ENCODE results near the gene LMBRD2.
A peak's percentile ranks its signal among the peaks of the same experiment; 100 is the strongest.

Gene LMBRD2

DNA sequence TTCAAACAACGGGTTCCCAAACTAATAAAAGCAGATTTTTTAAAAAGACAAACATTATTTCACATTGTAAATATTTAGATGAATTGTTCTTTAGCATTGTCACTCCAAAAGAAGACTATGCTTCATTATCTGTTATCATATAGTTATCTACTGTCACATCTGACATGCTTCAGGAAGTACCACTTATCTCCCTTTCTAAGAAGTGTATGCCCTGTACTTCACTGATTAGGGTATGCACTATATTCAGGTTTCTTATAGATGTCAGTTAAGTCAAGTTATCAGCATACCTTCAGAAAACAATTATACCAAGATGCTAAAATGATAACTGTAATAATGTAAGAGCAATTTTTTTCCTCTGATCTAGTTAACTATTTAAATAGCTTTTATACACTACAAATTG, 40.4 kb downstream of the LMBRD2 start:
- TF ChIP-seq, protein P1, sequence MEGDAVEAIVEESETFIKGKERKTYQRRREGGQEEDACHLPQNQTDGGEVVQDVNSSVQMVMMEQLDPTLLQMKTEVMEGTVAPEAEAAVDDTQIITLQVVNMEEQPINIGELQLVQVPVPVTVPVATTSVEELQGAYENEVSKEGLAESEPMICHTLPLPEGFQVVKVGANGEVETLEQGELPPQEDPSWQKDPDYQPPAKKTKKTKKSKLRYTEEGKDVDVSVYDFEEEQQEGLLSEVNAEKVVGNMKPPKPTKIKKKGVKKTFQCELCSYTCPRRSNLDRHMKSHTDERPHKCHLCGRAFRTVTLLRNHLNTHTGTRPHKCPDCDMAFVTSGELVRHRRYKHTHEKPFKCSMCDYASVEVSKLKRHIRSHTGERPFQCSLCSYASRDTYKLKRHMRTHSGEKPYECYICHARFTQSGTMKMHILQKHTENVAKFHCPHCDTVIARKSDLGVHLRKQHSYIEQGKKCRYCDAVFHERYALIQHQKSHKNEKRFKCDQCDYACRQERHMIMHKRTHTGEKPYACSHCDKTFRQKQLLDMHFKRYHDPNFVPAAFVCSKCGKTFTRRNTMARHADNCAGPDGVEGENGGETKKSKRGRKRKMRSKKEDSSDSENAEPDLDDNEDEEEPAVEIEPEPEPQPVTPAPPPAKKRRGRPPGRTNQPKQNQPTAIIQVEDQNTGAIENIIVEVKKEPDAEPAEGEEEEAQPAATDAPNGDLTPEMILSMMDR (conservative IDR thresholded peaks at IDR 0.05; ENCODE audit: low read depth, low read length) = no peak
- DNase-seq (ENCODE audit: low read depth) = no peak
- H3K4me3 ChIP-seq (ENCODE audit: low read length) = no peak overlapping the region

DNA sequence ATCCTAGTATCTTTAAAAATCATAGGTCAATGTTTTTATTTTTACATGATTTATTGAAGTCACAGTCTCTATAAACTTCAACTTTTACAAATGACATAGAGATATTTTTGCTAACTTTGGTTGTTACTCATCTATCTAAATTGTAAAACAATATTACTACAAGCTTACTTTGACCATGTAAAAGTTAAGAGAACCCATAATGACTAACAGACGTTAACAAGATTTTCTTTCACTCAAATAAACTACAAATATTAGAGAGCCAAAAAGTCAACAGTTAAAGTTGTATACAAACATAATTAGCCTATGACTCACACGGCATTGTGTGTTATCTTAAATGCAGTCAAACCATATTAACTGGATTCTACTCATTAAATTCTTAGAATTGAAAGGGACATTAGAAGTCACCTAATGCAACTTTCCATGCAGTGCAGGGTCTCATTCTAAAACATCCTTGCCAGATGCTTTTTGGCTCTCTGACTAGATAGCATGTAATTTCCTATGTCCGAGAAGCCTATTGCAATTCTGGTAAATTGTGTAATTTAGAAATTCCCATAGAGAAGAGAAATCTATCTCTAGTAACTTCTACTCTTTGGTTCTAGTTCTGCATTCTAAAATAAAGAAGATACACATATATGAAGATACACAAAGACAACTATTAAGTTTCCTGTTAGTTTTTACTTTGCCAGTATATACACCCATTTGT, 42.8 kb downstream of the LMBRD2 start:
- DNase-seq (ENCODE audit: low read depth) = no peak
- TF ChIP-seq, protein P1 (conservative IDR thresholded peaks at IDR 0.05; ENCODE audit: low read depth, low read length) = no peak
- H3K4me3 ChIP-seq (ENCODE audit: low read length) = no peak overlapping the region

DNA sequence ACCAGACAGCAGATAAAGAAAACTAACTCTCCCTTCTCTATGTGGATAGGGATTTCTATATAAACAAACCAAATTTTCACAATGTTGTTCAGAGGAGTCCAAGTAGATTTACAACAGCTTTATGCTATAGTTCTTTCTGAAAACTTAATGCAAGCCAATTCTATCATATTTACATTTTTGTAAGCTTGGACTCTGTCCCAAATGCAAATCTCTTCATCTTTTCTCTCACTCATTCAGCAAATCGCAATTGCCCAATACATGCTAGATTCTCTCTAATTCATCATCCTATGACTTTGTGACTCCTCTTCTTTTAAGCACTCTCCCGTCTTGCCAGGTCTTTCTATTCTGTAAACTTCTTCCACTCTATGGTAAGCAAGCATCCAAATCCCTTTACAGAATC, 45.9 kb downstream of the LMBRD2 start:
- TF ChIP-seq, protein P1 (conservative IDR thresholded peaks at IDR 0.05; ENCODE audit: low read depth, low read length) = no peak
- no peak overlapping the region for H3K4me3 ChIP-seq (ENCODE audit: low read length)
- no peak for DNase-seq (ENCODE audit: low read depth)

DNA sequence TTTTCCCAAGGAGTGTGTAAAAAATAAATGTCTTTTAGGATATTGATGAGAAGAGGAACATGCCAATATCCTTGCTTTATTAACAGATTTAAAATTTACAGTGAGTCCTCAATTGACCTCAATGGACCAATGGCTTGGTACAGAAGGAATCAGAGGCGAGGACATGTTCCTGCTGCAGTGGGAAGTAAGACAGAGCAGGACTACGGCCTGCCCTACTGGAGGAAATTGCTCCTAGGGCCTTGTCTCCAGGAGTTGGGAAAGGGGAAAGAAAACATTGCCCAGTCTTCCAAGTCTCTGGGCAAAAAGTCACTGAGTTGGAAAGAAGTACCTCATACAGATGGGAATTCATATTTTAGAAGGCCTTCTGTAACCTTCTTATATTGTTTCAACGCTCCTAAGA, 51.9 kb downstream of the LMBRD2 start:
- TF ChIP-seq, protein P1 (conservative IDR thresholded peaks at IDR 0.05; ENCODE audit: low read depth, low read length) = no peak
- H3K4me3 ChIP-seq (ENCODE audit: low read length) = no peak overlapping the region
- DNase-seq (ENCODE audit: low read depth) = no peak

DNA sequence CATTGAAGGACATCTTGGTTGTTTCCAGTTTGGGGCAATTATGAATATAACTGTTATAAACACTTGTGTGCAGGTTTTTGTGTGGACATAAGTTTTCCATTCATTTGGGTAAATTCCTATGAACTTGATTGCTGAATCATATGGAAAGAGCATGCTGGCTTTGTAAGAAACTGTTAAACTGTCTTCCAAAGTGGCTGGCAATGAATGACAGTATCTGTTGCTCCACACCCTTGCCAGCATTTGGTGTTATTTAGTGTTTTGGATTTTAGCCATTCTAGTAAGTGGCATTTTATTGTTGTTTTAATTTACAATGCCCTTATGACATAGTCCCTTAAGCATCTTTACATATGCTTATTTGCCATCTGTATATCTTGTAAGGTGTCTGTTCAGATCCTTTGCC, 55.2 kb downstream of the LMBRD2 start:
- no peak overlapping the region for H3K4me3 ChIP-seq (ENCODE audit: low read length)
- no peak for DNase-seq (ENCODE audit: low read depth)
- TF ChIP-seq, protein P1 (conservative IDR thresholded peaks at IDR 0.05; ENCODE audit: low read depth, low read length) = no peak

DNA sequence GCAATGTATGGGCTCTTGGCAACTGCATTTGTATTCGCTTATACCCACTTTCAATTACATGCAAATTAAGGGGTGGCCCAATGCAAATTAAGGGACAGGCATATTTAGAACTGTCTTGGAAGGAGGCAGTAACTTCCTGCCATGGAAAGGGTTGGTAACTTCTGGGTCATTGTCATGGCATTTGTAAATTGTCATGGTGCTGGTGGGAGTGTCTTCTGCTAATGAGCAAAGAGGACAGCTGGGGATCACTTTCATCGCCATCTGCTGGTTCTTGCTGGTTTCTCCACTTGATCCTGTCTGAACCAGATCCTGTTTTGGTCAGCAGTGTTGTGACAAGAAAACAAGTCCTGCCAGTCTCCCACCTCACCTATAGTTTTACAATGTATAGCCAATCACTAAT, 61.7 kb downstream of the LMBRD2 start:
- TF ChIP-seq, protein P1 (conservative IDR thresholded peaks at IDR 0.05; ENCODE audit: low read depth, low read length) = peak; percentile 54
- no peak overlapping the region for H3K4me3 ChIP-seq (ENCODE audit: low read length)
- DNase-seq (ENCODE audit: low read depth) = no peak

DNA sequence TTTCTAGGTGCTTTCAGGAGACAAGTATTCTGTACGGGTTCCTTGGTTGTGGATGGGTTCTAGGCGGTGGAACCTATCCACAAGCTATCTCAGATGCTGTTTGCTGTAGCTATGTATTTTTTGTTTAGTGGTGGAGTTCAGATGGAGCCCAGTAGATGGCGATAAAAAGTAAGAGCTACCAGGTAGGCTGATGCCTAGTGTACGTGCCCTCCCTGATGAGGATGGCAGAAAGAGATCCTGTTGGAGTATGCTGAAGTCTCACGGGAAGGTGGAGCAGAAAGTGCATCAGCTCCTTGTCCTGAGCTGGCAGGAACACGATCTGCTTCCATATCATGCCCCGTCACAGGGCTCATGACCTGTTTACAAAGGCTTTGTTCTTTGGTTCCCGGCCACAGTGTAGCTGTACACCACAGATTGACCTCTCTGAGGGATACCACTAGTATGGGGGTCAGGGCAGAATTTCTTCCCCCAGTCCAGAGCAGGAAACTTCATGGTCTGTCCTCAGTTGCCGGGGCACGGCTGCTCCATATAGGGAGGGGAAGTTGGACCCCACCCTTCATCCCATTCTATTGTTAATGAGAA, 72.4 kb downstream of the LMBRD2 start:
- no peak for DNase-seq (ENCODE audit: low read depth)
- TF ChIP-seq, protein P1 (conservative IDR thresholded peaks at IDR 0.05; ENCODE audit: low read depth, low read length) = peak; percentile 81
- H3K4me3 ChIP-seq (ENCODE audit: low read length) = no peak overlapping the region

Data from retinal pigment epithelial cell (primary cell).